Large intestine (tissue), 3 donors: ENCODE measurements around the gene KRTAP10-7. TPM values are rescaled to one million over a fixed set of nuclear protein-coding genes. Genes with fewer than 3 reads are reported as not detected.
"Not testable (repeated sequence)": the region's sequence is repeated elsewhere in the genome, so short reads cannot be mapped to it uniquely, and the experiment has no call there.

Experiments
- DNase-seq, 2 donors: peaks; one replicate each; pipeline versions ENCODE4 v3.0.0 to v3.0.0-alpha.2; 2013
- H3K27ac ChIP-seq: one replicate; pipeline ENCODE4 v1.5.1; 2013; ENCODE audit warnings: low read length
- H3K27me3 ChIP-seq: 2 replicates; pipeline ENCODE4 v1.6.1; 2013; ENCODE audit warnings: low read length; ENCODE audit not compliant: control insufficient read depth, insufficient read depth
- H3K36me3 ChIP-seq: 2 replicates; pipeline ENCODE4 v1.6.1; 2013; ENCODE audit warnings: low read length; ENCODE audit not compliant: control insufficient read depth, insufficient read depth
- H3K4me1 ChIP-seq: one replicate; pipeline ENCODE4 v1.6.1; 2013; ENCODE audit warnings: low read length; ENCODE audit not compliant: control insufficient read depth, insufficient read depth
- H3K4me3 ChIP-seq: one replicate; pipeline ENCODE4 v1.5.1; 2013; ENCODE audit warnings: low read length
- H3K9me3 ChIP-seq: one replicate; pipeline ENCODE4 v1.6.1; 2013; ENCODE audit warnings: mild to moderate bottlenecking, low read depth, low read length, moderate library complexity; ENCODE audit not compliant: control insufficient read depth
- WGBS: methylation state at CpG from one replicate; pipeline ENCODE4 v1.1.5; 2013; ENCODE audit warnings: low lambda C conversion rate; ENCODE audit not compliant: insufficient coverage; 5-methylcytosine and 5-hydroxymethylcytosine counted together
- polyA plus RNA-seq: library from polyadenylated mRNA; unstranded; fragments of 120-200 nt; gene quantifications from one replicate; pipeline ENCODE4 v1.2.1, GENCODE V29; 2013

KRTAP10-7 gene
- polyA plus RNA-seq, 1 donor = not detected

GRCh38 chr21:44601091-44601490 is 694 bp downstream of the KRTAP10-7 start:
- no CpG with 5 or more reads among the region's 10 CpGs for WGBS
- not testable (repeated sequence) for H3K4me3 ChIP-seq, H3K9me3 ChIP-seq, H3K36me3 ChIP-seq, DNase-seq, H3K4me1 ChIP-seq, H3K27ac ChIP-seq, H3K27me3 ChIP-seq

GRCh38 chr21:44601596-44602462 is 1.4 kb downstream of the KRTAP10-7 start:
- Histone ChIP-seq H3K27me3 (no peaks in the 10 kb centered on the region), H3K27ac (no peak overlapping the region), H3K9me3 (peaks cover 3% of the 10 kb centered on the region), H3K36me3 (no peaks in the 10 kb centered on the region), H3K4me3 (no peak overlapping the region), H3K4me1 (no peaks in the 10 kb centered on the region)
- no CpG with 5 or more reads among the region's 23 CpGs for WGBS
- DNase-seq = no peak

GRCh38 chr21:44602463-44602850 is 2.1 kb downstream of the KRTAP10-7 start:
- no peak for DNase-seq
- WGBS = no CpG with 5 or more reads among the region's 21 CpGs
- no peaks in the 10 kb centered on the region for H3K36me3 ChIP-seq
- no peaks in the 10 kb centered on the region for H3K27me3 ChIP-seq
- H3K9me3 ChIP-seq = peaks cover 3% of the 10 kb centered on the region
- H3K27ac ChIP-seq = no peak overlapping the region
- no peak overlapping the region for H3K4me3 ChIP-seq
- H3K4me1 ChIP-seq = no peaks in the 10 kb centered on the region

- Histone ChIP-seq H3K4me1 (no peaks in the 10 kb centered on the region), H3K27ac (no peak overlapping the region), H3K36me3 (no peaks in the 10 kb centered on the region), H3K9me3 (peaks cover 3% of the 10 kb centered on the region), H3K27me3 (no peaks in the 10 kb centered on the region), H3K4me3 (no peak overlapping the region)
- no CpG with 5 or more reads among the region's 17 CpGs for WGBS
- no peak for DNase-seq
These were observed 2.9 kb downstream of the KRTAP10-7 start for GRCh38 chr21:44603109-44603875.

GRCh38 chr21:44603911-44604310 is 3.5 kb downstream of the KRTAP10-7 start:
- DNase-seq = no peak
- Histone ChIP-seq H3K36me3 (no peaks in the 10 kb centered on the region), H3K4me3 (no peak overlapping the region), H3K27ac (no peak overlapping the region), H3K9me3 (peaks cover 2% of the 10 kb centered on the region), H3K4me1 (no peaks in the 10 kb centered on the region), H3K27me3 (no peaks in the 10 kb centered on the region)
- 80% methylated on average over 1 of the region's 8 CpGs for WGBS

GRCh38 chr21:44606495-44606894 is 6.1 kb downstream of the KRTAP10-7 start:
- Histone ChIP-seq H3K4me3 (no peak overlapping the region), H3K27me3 (no peaks in the 10 kb centered on the region), H3K36me3 (no peaks in the 10 kb centered on the region), H3K4me1 (no peaks in the 10 kb centered on the region), H3K27ac (no peak overlapping the region), H3K9me3 (no peaks in the 10 kb centered on the region)
- no peak for DNase-seq
- WGBS = 100% methylated on average over 2 of the region's 4 CpGs

GRCh38 chr21:44609193-44609592 is 8.8 kb downstream of the KRTAP10-7 start:
- no peak for DNase-seq
- Histone ChIP-seq H3K36me3 (no peaks in the 10 kb centered on the region), H3K4me3 (no peak overlapping the region), H3K27ac (no peak overlapping the region), H3K4me1 (no peaks in the 10 kb centered on the region), H3K9me3 (peaks cover 5% of the 10 kb centered on the region), H3K27me3 (no peaks in the 10 kb centered on the region)

- WGBS = 100% methylated on average over 1 of the region's 7 CpGs
These were observed 9.9 kb downstream of the KRTAP10-7 start for GRCh38 chr21:44610157-44610843.

GRCh38 chr21:44611551-44611950 is 11.2 kb downstream of the KRTAP10-7 start:
- no peaks in the 10 kb centered on the region for H3K27me3 ChIP-seq
- no peaks in the 10 kb centered on the region for H3K4me1 ChIP-seq
- H3K4me3 ChIP-seq = no peak overlapping the region
- H3K9me3 ChIP-seq = peaks cover 6% of the 10 kb centered on the region
- H3K36me3 ChIP-seq = no peaks in the 10 kb centered on the region
- H3K27ac ChIP-seq = no peak overlapping the region
- no CpG with 5 or more reads among the region's 4 CpGs for WGBS
- no peak for DNase-seq

More at GRCh38 chr21:44610157-44610843, 9.9 kb downstream of the KRTAP10-7 start:
- not testable (repeated sequence) for H3K27ac ChIP-seq, H3K4me1 ChIP-seq, H3K9me3 ChIP-seq, H3K27me3 ChIP-seq, H3K36me3 ChIP-seq, H3K4me3 ChIP-seq, DNase-seq

GRCh38 chr21:44612029-44612486 is 11.7 kb downstream of the KRTAP10-7 start, which contains the start of gene KRTAP10-8:
Gene KRTAP10-8, plus strand, starts transcription at chr21:44612079. Its CDS starts 22 bp downstream, at chr21:44612101.
- no CpG with 5 or more reads among the region's 8 CpGs for WGBS
- Histone ChIP-seq H3K4me3 (no peak within 1 kb of the TSS), H3K9me3 (peaks cover 8% of the 10 kb centered on the region), H3K36me3 (no peaks in the 10 kb centered on the region), H3K27ac (no peak within 1 kb of the TSS), H3K27me3 (no peaks in the 10 kb centered on the region), H3K4me1 (no peaks in the 10 kb centered on the region)
- no peak for DNase-seq
